Measurements from ENCODE around the gene LYPD6B.

DNA sequence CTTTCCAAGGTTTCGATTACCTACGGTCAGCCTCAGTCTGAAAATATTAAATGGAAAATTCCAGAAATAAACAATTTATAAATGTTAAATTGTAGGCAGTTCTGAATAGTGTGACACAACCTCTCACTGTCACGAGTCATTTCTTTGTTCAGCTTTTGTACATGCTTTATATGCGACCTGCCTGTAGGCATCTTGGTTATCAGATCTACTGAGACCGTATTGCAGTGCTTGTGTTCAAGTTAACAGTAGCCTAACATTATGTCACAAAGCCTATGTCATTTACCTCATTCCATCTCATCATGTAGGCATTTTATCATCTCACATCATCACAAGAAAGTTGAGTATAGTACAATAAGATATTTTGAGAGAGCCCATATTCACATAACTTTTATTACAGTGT lies 77.3 kb downstream of the LYPD6B start:
- TF ChIP-seq EZH2 (IDR thresholded peaks at IDR 0.05; ENCODE audit: low read length, unreplicated experiment) (no peak), CTCF (conservative IDR thresholded peaks at IDR 0.05; ENCODE audit: low read depth, low read length) (no peak)

Data from PC-3 (cell line).